GM23338 (cell line): ENCODE results near the gene FYCO1. TPM values are rescaled to one million over a fixed set of nuclear protein-coding genes. Genes with fewer than 3 reads are reported as not detected.

Experiments used
- ATAC-seq: fragments of 200-7000 bp; cut with Tn5 transposase; 3 replicates; pipeline ENCODE4 v1.9.1; 2020
- DNase-seq: peaks from one replicate; pipeline ENCODE4 v3.0.0-alpha.2; 2015; ENCODE audit warnings: low spot score
- H2AFZ ChIP-seq: fragments of 200-600 bp; sonication (generic); 2 replicates; pipeline ENCODE4 v1.8.0; 2016; ENCODE audit warnings: antibody characterized with exemption, mild to moderate bottlenecking, moderate library complexity
- H3F3A ChIP-seq: fragments of 200-600 bp; sonication (generic); replicated peaks from 2 replicates; pipeline ENCODE4 v1.8.0; 2017; ENCODE audit warnings: antibody characterized with exemption, mixed run types, low read depth
- H3K27ac ChIP-seq: fragments of 200-600 bp; sonication (generic); 2 replicates; pipeline ENCODE4 v1.6.1; 2016; ENCODE audit warnings: low read depth
- H3K27me3 ChIP-seq: fragments of 200-600 bp; sonication (generic); 2 replicates; pipeline ENCODE4 v1.8.0; 2016; ENCODE audit warnings: mild to moderate bottlenecking, mixed run types, moderate library complexity; ENCODE audit not compliant: insufficient read depth
- H3K36me3 ChIP-seq: fragments of 200-600 bp; sonication (generic); 2 replicates; pipeline ENCODE4 v1.8.0; 2016; ENCODE audit warnings: mild to moderate bottlenecking; ENCODE audit not compliant: insufficient read depth
- H3K4me1 ChIP-seq: fragments of 200-600 bp; sonication (generic); 2 replicates; pipeline ENCODE4 v1.8.0; 2016; ENCODE audit warnings: mild to moderate bottlenecking, moderate library complexity; ENCODE audit not compliant: insufficient read depth
- H3K4me2 ChIP-seq: fragments of 200-600 bp; sonication (generic); 2 replicates; pipeline ENCODE4 v1.7.1; 2017; ENCODE audit warnings: mixed run types
- H3K4me3 ChIP-seq: fragments of 200-600 bp; sonication (generic); 2 replicates; pipeline ENCODE4 v1.6.1; 2016; ENCODE audit warnings: mixed run types
- H3K79me2 ChIP-seq: fragments of 200-600 bp; sonication (generic); replicated peaks from 2 replicates; pipeline ENCODE4 v1.8.0; 2017; ENCODE audit warnings: mild to moderate bottlenecking; ENCODE audit not compliant: insufficient read depth
- H3K9me2 ChIP-seq: fragments of 200-600 bp; sonication (generic); 2 replicates; pipeline ENCODE4 v1.8.0; 2017; ENCODE audit not compliant: insufficient read depth
- H4K20me1 ChIP-seq: fragments of 200-600 bp; sonication (generic); replicated peaks from 2 replicates; pipeline ENCODE4 v1.8.0; 2017; ENCODE audit warnings: mild to moderate bottlenecking; ENCODE audit not compliant: insufficient read depth
- H3K27ac Mint-ChIP-seq: 2 replicates; pipeline ENCODE4 v1.8.0; 2020; ENCODE audit warnings: inconsistent platforms, mild to moderate bottlenecking, moderate library complexity, mixed read lengths
- H3K27me3 Mint-ChIP-seq: 3 replicates; pipeline ENCODE4 v1.8.0; 2022; ENCODE audit warnings: low read depth, mild to moderate bottlenecking, moderate library complexity, mixed read lengths, inconsistent platforms; ENCODE audit not compliant: insufficient read depth, poor library complexity
- H3K36me3 Mint-ChIP-seq: 3 replicates; pipeline ENCODE4 v1.8.0; 2021; ENCODE audit warnings: low read depth, mild to moderate bottlenecking, inconsistent platforms, moderate library complexity, mixed read lengths
- H3K4me1 Mint-ChIP-seq: 3 replicates; pipeline ENCODE4 v1.8.0; 2020; ENCODE audit warnings: mild to moderate bottlenecking, inconsistent platforms, mixed read lengths
- H3K4me3 Mint-ChIP-seq: 3 replicates; pipeline ENCODE4 v1.8.0; 2021; ENCODE audit warnings: moderate library complexity, mild to moderate bottlenecking, inconsistent platforms, mixed read lengths
- H3K9me3 Mint-ChIP-seq: 3 replicates; pipeline ENCODE4 v1.8.0; 2020; ENCODE audit warnings: moderate library complexity, mild to moderate bottlenecking, inconsistent platforms, mixed read lengths
- CREB1 ChIP-seq: fragments of 250-450 bp; sonication (Bioruptor Pico); IDR thresholded peaks from 2 replicates; pipeline ENCODE4 v1.5.0; 2020; ENCODE audit warnings: low read depth, mild to moderate bottlenecking, moderate library complexity
- EZH2 ChIP-seq: fragments of 200-600 bp; sonication (generic); IDR thresholded peaks from one replicate; pipeline ENCODE4 v1.8.0; 2017; ENCODE audit warnings: antibody characterized with exemption, mild to moderate bottlenecking, low read depth; ENCODE audit not compliant: unreplicated experiment
- POLR2AphosphoS5 ChIP-seq: IDR thresholded peaks from 2 replicates; pipeline ENCODE4 v1.6.1; 2016; ENCODE audit warnings: antibody characterized with exemption, low read depth
- REST ChIP-seq: IDR thresholded peaks from one replicate; pipeline ENCODE4 v1.6.1; 2018; ENCODE audit warnings: antibody characterized with exemption; ENCODE audit not compliant: unreplicated experiment
- STAT1 ChIP-seq: IDR thresholded peaks from one replicate; pipeline ENCODE4 v1.6.1; 2016; ENCODE audit warnings: antibody characterized with exemption; ENCODE audit not compliant: unreplicated experiment
- ZNF114 ChIP-seq: fragments of 250-450 bp; sonication (Bioruptor Pico); IDR thresholded peaks from 2 replicates; pipeline ENCODE4 v1.5.0; 2020; ENCODE audit warnings: mild to moderate bottlenecking, moderate library complexity
- ZNF331 ChIP-seq: fragments of 250-450 bp; sonication (Bioruptor Pico); IDR thresholded peaks from 2 replicates; pipeline ENCODE4 v1.5.0; 2020; ENCODE audit warnings: low read depth, mild to moderate bottlenecking, moderate library complexity
- polyA plus RNA-seq: library from polyadenylated mRNA; unstranded; fragments of >200 nt; fragmentation: Nextera tagmentation; extraction: Ambion mirVana; gene quantifications from 2 replicates; pipeline ENCODE4 v1.2.1, GENCODE V29; 2016
- total RNA-seq: library from RNA; depleted of rRNA; stranded (reverse); fragments of >200 nt; shearing (Covaris generic); gene quantifications from 2 replicates; pipeline ENCODE4 v1.2.3, GENCODE V29; 2014
- TF ChIP-seq, protein P1 (sequence below): IDR thresholded peaks from 2 replicates; pipeline ENCODE4 v1.6.1; 2016; ENCODE audit warnings: antibody characterized with exemption
- TF ChIP-seq, protein P2 (sequence below), 2 experiments: fragments of 200-600 bp in 1 of 2; sonication (generic) in 1 of 2; conservative IDR thresholded peaks; 2 replicates each; pipeline versions ENCODE4 v1.5.1 to v1.6.1; 2016 to 2017; ENCODE audit warnings: antibody characterized with exemption in 2 of 2, low read depth in 2 of 2, mild to moderate bottlenecking in 2 of 2, moderate library complexity in 1 of 2

FYCO1 gene
- total and polyA plus RNA-seq, 2 experiments from 2014 or later: 4.5 to 17.2 TPM

GRCh38 chr3:45988804-45989203, 6.8 kb downstream of the FYCO1 start:
- Mint-ChIP-seq H3K27ac (no peak overlapping the region), H3K4me3 (no peak overlapping the region), H3K36me3 (peaks cover 11% of the 10 kb centered on the region), H3K9me3 (no peaks in the 10 kb centered on the region; the same call in 2 of the 3 replicates), H3K4me1 (peaks cover 30% of the 10 kb centered on the region), H3K27me3 (peaks cover 9% of the 10 kb centered on the region)
- Histone ChIP-seq H4K20me1 (peaks cover 6% of the 10 kb centered on the region), H3K27me3 (no peaks in the 10 kb centered on the region), H3F3A (no peaks in the 10 kb centered on the region), H3K79me2 (peaks cover 74% of the 10 kb centered on the region), H3K4me2 (no peak overlapping the region), H3K27ac (no peak overlapping the region), H3K4me3 (no peak overlapping the region), H2AFZ (no peak overlapping the region), H3K4me1 (peaks cover 23% of the 10 kb centered on the region), H3K9me2 (no peaks in the 10 kb centered on the region), H3K36me3 (peaks cover 6% of the 10 kb centered on the region; the same call in 1 of the 2 replicates)
- no peak for TF ChIP-seq CREB1 (CRISPR knock-in tag)
- DNase-seq: no peak
- no peak for ATAC-seq

DNA sequence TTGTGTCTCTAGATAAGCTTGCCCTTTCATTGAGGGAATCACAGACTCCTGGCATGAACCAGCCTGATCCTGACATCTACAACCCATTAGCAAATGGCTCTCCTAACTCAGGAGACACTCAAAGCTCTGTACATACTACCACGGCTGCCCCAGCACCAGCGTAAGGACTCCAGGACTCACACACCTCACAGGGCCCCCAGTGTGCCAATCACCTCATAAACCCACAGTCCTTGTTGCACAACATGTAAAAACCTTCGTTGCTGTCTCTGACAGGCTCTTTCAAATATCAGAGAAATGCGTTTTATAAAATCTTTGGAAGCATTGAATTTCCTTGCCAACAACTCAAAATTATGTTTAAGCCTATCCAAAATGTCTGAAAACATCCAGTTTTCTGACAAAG, 7.3 kb downstream of the FYCO1 start:
- Histone ChIP-seq H4K20me1 (peaks cover 6% of the 10 kb centered on the region), H3K4me1 (peaks cover 21% of the 10 kb centered on the region), H3F3A (no peaks in the 10 kb centered on the region), H3K79me2 (peaks cover 69% of the 10 kb centered on the region), H2AFZ (no peak overlapping the region), H3K9me2 (no peaks in the 10 kb centered on the region), H3K4me3 (no peak overlapping the region), H3K27ac (no peak overlapping the region), H3K36me3 (peaks cover 10% of the 10 kb centered on the region; the same call in 1 of the 2 replicates), H3K27me3 (no peaks in the 10 kb centered on the region), H3K4me2 (no peak overlapping the region)
- no peak for ATAC-seq
- H3K27ac Mint-ChIP-seq: no peak overlapping the region
- no peak for DNase-seq
- H3K4me3 Mint-ChIP-seq: no peak overlapping the region
- H3K9me3 Mint-ChIP-seq: no peaks in the 10 kb centered on the region; the same call in 2 of the 3 replicates
- peaks cover 26% of the 10 kb centered on the region for H3K4me1 Mint-ChIP-seq
- peaks cover 14% of the 10 kb centered on the region for H3K36me3 Mint-ChIP-seq
- H3K27me3 Mint-ChIP-seq: peaks cover 9% of the 10 kb centered on the region
- TF ChIP-seq EZH2: no peak
- TF ChIP-seq, protein P1, sequence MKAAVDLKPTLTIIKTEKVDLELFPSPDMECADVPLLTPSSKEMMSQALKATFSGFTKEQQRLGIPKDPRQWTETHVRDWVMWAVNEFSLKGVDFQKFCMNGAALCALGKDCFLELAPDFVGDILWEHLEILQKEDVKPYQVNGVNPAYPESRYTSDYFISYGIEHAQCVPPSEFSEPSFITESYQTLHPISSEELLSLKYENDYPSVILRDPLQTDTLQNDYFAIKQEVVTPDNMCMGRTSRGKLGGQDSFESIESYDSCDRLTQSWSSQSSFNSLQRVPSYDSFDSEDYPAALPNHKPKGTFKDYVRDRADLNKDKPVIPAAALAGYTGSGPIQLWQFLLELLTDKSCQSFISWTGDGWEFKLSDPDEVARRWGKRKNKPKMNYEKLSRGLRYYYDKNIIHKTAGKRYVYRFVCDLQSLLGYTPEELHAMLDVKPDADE: no peak
- no peak for TF ChIP-seq ZNF331 (CRISPR knock-in tag)
- TF ChIP-seq, protein P2, sequence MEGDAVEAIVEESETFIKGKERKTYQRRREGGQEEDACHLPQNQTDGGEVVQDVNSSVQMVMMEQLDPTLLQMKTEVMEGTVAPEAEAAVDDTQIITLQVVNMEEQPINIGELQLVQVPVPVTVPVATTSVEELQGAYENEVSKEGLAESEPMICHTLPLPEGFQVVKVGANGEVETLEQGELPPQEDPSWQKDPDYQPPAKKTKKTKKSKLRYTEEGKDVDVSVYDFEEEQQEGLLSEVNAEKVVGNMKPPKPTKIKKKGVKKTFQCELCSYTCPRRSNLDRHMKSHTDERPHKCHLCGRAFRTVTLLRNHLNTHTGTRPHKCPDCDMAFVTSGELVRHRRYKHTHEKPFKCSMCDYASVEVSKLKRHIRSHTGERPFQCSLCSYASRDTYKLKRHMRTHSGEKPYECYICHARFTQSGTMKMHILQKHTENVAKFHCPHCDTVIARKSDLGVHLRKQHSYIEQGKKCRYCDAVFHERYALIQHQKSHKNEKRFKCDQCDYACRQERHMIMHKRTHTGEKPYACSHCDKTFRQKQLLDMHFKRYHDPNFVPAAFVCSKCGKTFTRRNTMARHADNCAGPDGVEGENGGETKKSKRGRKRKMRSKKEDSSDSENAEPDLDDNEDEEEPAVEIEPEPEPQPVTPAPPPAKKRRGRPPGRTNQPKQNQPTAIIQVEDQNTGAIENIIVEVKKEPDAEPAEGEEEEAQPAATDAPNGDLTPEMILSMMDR (conservative IDR thresholded peaks at IDR 0.05; ENCODE audit: low read depth in 2 of 2): no peak
- no peak for TF ChIP-seq REST
- TF ChIP-seq STAT1: no peak
- TF ChIP-seq ZNF114 (CRISPR knock-in tag): no peak
- no peak for TF ChIP-seq CREB1 (CRISPR knock-in tag)
- no peak for TF ChIP-seq POLR2AphosphoS5
